NCI-H2196 (cell line): Measurements from ENCODE around the gene DPEP2.
"Not testable (repeated sequence)": the region's sequence is repeated elsewhere in the genome, so short reads cannot be mapped to it uniquely, and the experiment has no call there.

ENCODE experiments used
- DNase-seq: peaks from one replicate; lab custom pipeline; 2025; ENCODE audit not compliant: unreplicated experiment; lab: John Stamatoyannopoulos, UW

Gene DPEP2

GRCh38 chr16:67977469-67978227, 21.6 kb downstream of the DPEP2 start:
- DNase-seq, result no peak

GRCh38 chr16:67977005-67977404, 22.3 kb downstream of the DPEP2 start:
- DNase-seq, result no peak

GRCh38 chr16:67976205-67976604, 23.1 kb downstream of the DPEP2 start:
- no peak for DNase-seq

GRCh38 chr16:67975321-67976105, 23.8 kb downstream of the DPEP2 start:
- DNase-seq, result no peak

- not testable (repeated sequence) for DNase-seq
These were observed 27.0 kb downstream of the DPEP2 start for GRCh38 chr16:67972285-67972684.

GRCh38 chr16:67971111-67971510, 28.2 kb downstream of the DPEP2 start:
- no peak for DNase-seq

- no peak for DNase-seq
These were observed 29.8 kb downstream of the DPEP2 start for GRCh38 chr16:67969254-67970039.

- peak; percentile 57 for DNase-seq
These were observed 30.7 kb downstream of the DPEP2 start, which contains the start of gene SLC12A4 for GRCh38 chr16:67968400-67969253. Gene SLC12A4, minus strand, starts transcription at chr16:67968637. Its CDS starts 84 bp downstream, at chr16:67968553.

GRCh38 chr16:67967958-67968399, 31.3 kb downstream of the DPEP2 start:
- no peak for DNase-seq

GRCh38 chr16:67967183-67967957, 31.9 kb downstream of the DPEP2 start:
- DNase-seq, result no peak

- no peak for DNase-seq
These were observed 32.6 kb downstream of the DPEP2 start for GRCh38 chr16:67966549-67967182.

GRCh38 chr16:67965668-67966548, 33.4 kb downstream of the DPEP2 start:
- DNase-seq, result no peak

- DNase-seq, result peak; percentile 32
These were observed 34.7 kb downstream of the DPEP2 start for GRCh38 chr16:67964477-67965131.

GRCh38 chr16:67963662-67964321, 35.5 kb downstream of the DPEP2 start:
- peak; percentile 32 for DNase-seq

- no peak for DNase-seq
These were observed 36.0 kb downstream of the DPEP2 start for GRCh38 chr16:67963292-67963661.

- no peak for DNase-seq
These were observed 37.1 kb downstream of the DPEP2 start for GRCh38 chr16:67962135-67962534.

GRCh38 chr16:67961551-67961957, 37.7 kb downstream of the DPEP2 start:
- peak; percentile 91 for DNase-seq
